Spleen (tissue), 11 donors: Measurements from ENCODE around the gene INPP4B. TPM values are rescaled to one million over a fixed set of nuclear protein-coding genes. Genes with fewer than 3 reads are reported as not detected.

Experiments used
- DNase-seq: peaks from one replicate; pipeline ENCODE4 v3.0.0-alpha.2; 2020
- H3K27ac ChIP-seq, 8 donors: fragments of 200-600 bp; sonication (generic) in 7 of 8; 1 replicate in 4 of 8; 2 replicates in 4 of 8; pipeline versions ENCODE4 v1.5.0 to v1.8.0; 2016 to 2021; ENCODE audit warnings: inconsistent platforms in 4 of 8, mild to moderate bottlenecking in 4 of 8, moderate library complexity in 1 of 8
- H3K27me3 ChIP-seq, 7 donors: fragments of 200-600 bp; sonication (generic) in 6 of 7; replicated peaks in 1 of 7; 1 replicate in 4 of 7; 2 replicates in 3 of 7; pipeline versions ENCODE4 v1.5.0 to v1.8.0; 2016 to 2021; ENCODE audit warnings: inconsistent platforms in 3 of 7, mild to moderate bottlenecking in 1 of 7
- H3K36me3 ChIP-seq, 6 donors: fragments of 200-600 bp; sonication (generic) in 5 of 6; 1 replicate in 4 of 6; 2 replicates in 2 of 6; pipeline versions ENCODE4 v1.5.0 to v1.8.0; 2016 to 2021; ENCODE audit warnings: inconsistent platforms in 2 of 6
- H3K4me1 ChIP-seq, 6 donors: fragments of 200-600 bp; sonication (generic) in 5 of 6; 1 replicate in 3 of 6; 2 replicates in 3 of 6; pipeline versions ENCODE4 v1.5.0 to v1.8.0; 2016 to 2021; ENCODE audit warnings: inconsistent platforms in 3 of 6
- H3K4me3 ChIP-seq, 8 donors: fragments of 200-600 bp; sonication (generic) in 7 of 8; 1 replicate in 4 of 8; 2 replicates in 4 of 8; pipeline versions ENCODE4 v1.5.0 to v1.8.0; 2016 to 2021; ENCODE audit warnings: inconsistent platforms in 4 of 8, mild to moderate bottlenecking in 4 of 8, moderate library complexity in 2 of 8
- H3K9me3 ChIP-seq, 8 donors: fragments of 200-600 bp; sonication (generic) in 7 of 8; 1 replicate in 4 of 8; 2 replicates in 4 of 8; pipeline versions ENCODE4 v1.5.0 to v1.8.0; 2016 to 2021; ENCODE audit warnings: inconsistent platforms in 4 of 8
- CTCF ChIP-seq, 11 experiments: fragments of 200-600 bp in 7 of 11; fragments of 450-650 bp in 4 of 11; sonication (generic) in 4 of 11; IDR thresholded peaks in 8 of 11; conservative IDR thresholded peaks in 3 of 11; 1 replicate in 7 of 11; 2 replicates in 4 of 11; pipeline versions ENCODE4 v1.4.0 to v1.8.0; 2016 to 2021; ENCODE audit warnings: antibody characterized with exemption in 11 of 11, inconsistent platforms in 4 of 11, mild to moderate bottlenecking in 1 of 11
- POLR2A ChIP-seq, 3 donors: fragments of 450-650 bp; IDR thresholded peaks; one replicate each; pipeline ENCODE4 v1.5.1; 2017; ENCODE audit warnings: antibody characterized with exemption in 3 of 3, mild to moderate bottlenecking in 1 of 3
- POLR2AphosphoS5 ChIP-seq, 3 donors: sonication (generic); formaldehyde crosslinking; IDR thresholded peaks; one replicate each; pipeline ENCODE4 v1.5.1; 2017; ENCODE audit warnings: antibody characterized with exemption in 3 of 3
- WGBS, 5 donors: extraction: QIAGEN DNeasy Blood & Tissue Kit in 3 of 5; methylation state at CpG; one replicate each; pipeline versions ENCODE4 v1.1.5 to v1.1.7; 2013 to 2018; 5-methylcytosine and 5-hydroxymethylcytosine counted together
- intact Hi-C: fragments of 100-400 bp; cut with DNase I; formaldehyde crosslinking; loops from one replicate; pipeline ENCODE4 v1.15.0; 2023; ENCODE audit warnings: low total_unique reads
- polyA plus RNA-seq, 3 donors: library from polyadenylated mRNA; stranded (reverse); fragments of 200-250 nt; gene quantifications; one replicate each; pipeline ENCODE4 v1.2.1, GENCODE V29; 2013
- total RNA-seq, 7 donors: library from RNA; depleted of rRNA in 3 of 7; stranded (reverse); fragments of >200 nt in 3 of 7; fragmentation: NEBNext Ultra II Directional in 4 of 7; extraction: Animal tissue kit (Norgen Biotek cat#: 25700) in 4 of 7; gene quantifications; one replicate each; pipeline versions ENCODE4 v1.1.0 to v1.2.1, GENCODE V29; 2016 to 2021
- donor health status: healthy with polysubstance abuse.
- donor health status: DM: no; HTN: no; CAD: no; lungs with moderate emphysema.
- donor health status: DM: no; HTN: no; CAD: no.
- donor health status: Bipolar disorder and iron deficiency.
- donor health status: healthy.
- donor health status: DM: no; HTN: no; CAD: no.
- donor health status: DM: yes; HTN: yes; CAD: no.

Gene INPP4B
- total and polyA plus RNA-seq, 10 donors: 0.78 to 31.6 (median 26.8) TPM

- Histone ChIP-seq H3K27me3 (no peaks in the 10 kb centered on the region), H3K4me1 (no peaks in the 10 kb centered on the region), H3K4me3 (no peak overlapping the region), H3K9me3 (no peaks in the 10 kb centered on the region), H3K36me3 (peaks cover 0 to 10% (median 0%) of the 10 kb centered on the region in 6 donors), H3K27ac (no peak overlapping the region)
- TF ChIP-seq CTCF (IDR thresholded peaks at IDR 0.05 in 8 of 11, conservative IDR thresholded peaks at IDR 0.05 in 3 of 11) (no peak), POLR2A (IDR thresholded peaks at IDR 0.05) (no peak), POLR2AphosphoS5 (IDR thresholded peaks at IDR 0.05) (no peak)
- intact Hi-C loops: no loop called here
- no peak for DNase-seq
Observed at GRCh38 chr4:142156256-142156655, 689.8 kb downstream of the INPP4B start.

- DNase-seq: no peak
- H3K4me3 ChIP-seq: no peak overlapping the region
- no peaks in the 10 kb centered on the region for H3K4me1 ChIP-seq
- intact Hi-C loops: no loop called here
- WGBS, 5 donors: 79 to 88% (median 80%) methylated on average over 2 of the region's 2 CpGs
- TF ChIP-seq POLR2A (IDR thresholded peaks at IDR 0.05): no peak
- TF ChIP-seq POLR2AphosphoS5 (IDR thresholded peaks at IDR 0.05): no peak
- no peak for TF ChIP-seq CTCF (IDR thresholded peaks at IDR 0.05 in 8 of 11, conservative IDR thresholded peaks at IDR 0.05 in 3 of 11)
- H3K9me3 ChIP-seq: no peaks in the 10 kb centered on the region
- peaks cover 0 to 10% (median 0%) of the 10 kb centered on the region in 6 donors for H3K36me3 ChIP-seq
- H3K27me3 ChIP-seq: no peaks in the 10 kb centered on the region
- H3K27ac ChIP-seq: no peak overlapping the region
Observed at GRCh38 chr4:142155347-142155746, 690.8 kb downstream of the INPP4B start.

- TF ChIP-seq CTCF (IDR thresholded peaks at IDR 0.05 in 8 of 11, conservative IDR thresholded peaks at IDR 0.05 in 3 of 11) (no peak), POLR2A (IDR thresholded peaks at IDR 0.05) (no peak), POLR2AphosphoS5 (IDR thresholded peaks at IDR 0.05) (no peak)
- Histone ChIP-seq H3K4me3 (no peak overlapping the region), H3K36me3 (no peaks in the 10 kb centered on the region), H3K27ac (no peak overlapping the region), H3K27me3 (no peaks in the 10 kb centered on the region), H3K4me1 (no peaks in the 10 kb centered on the region), H3K9me3 (no peaks in the 10 kb centered on the region)
- 83 to 96% (median 93%) methylated on average over 3 of the region's 3 CpGs for WGBS, 5 donors
- no peak for DNase-seq
- intact Hi-C loops: no loop called here
Observed at GRCh38 chr4:142150483-142150882, 695.6 kb downstream of the INPP4B start.

GRCh38 chr4:142144813-142145212, 701.3 kb downstream of the INPP4B start:
- no peak overlapping the region for H3K27ac ChIP-seq
- H3K9me3 ChIP-seq: no peaks in the 10 kb centered on the region
- DNase-seq: no peak
- H3K4me3 ChIP-seq: no peak overlapping the region
- WGBS, 5 donors: 65 to 95% (median 91%) methylated on average over 1 of the region's 1 CpG
- H3K27me3 ChIP-seq: no peaks in the 10 kb centered on the region
- TF ChIP-seq POLR2AphosphoS5 (IDR thresholded peaks at IDR 0.05) (no peak), POLR2A (IDR thresholded peaks at IDR 0.05) (no peak), CTCF (IDR thresholded peaks at IDR 0.05 in 8 of 11, conservative IDR thresholded peaks at IDR 0.05 in 3 of 11) (no peak)
- no peaks in the 10 kb centered on the region for H3K4me1 ChIP-seq
- H3K36me3 ChIP-seq: no peaks in the 10 kb centered on the region
- intact Hi-C loops: no loop called here
